ENCODE results near the gene ACOT12.

GRCh38 chr5:81417052-81417451 lies 23.1 kb upstream of the ACOT12 start:
- TF ChIP-seq POLR2A (IDR thresholded peaks at IDR 0.05) (no peak), CTCF (IDR thresholded peaks at IDR 0.05) (no peak)

Data from right lobe of liver (tissue), 4 donors.